CD4-positive, alpha-beta T cell treated with Interleukin-1 beta for 1 hour (primary cell): ENCODE data around the gene TWF1.
"Not testable (repeated sequence)": the region's sequence is repeated elsewhere in the genome, so short reads cannot be mapped to it uniquely, and the experiment has no call there.

Source experiments
- DNase-seq, 2 donors: peaks; one replicate each; pipeline ENCODE4 v3.0.0-alpha.2; 2020 to 2022

The TWF1 gene

GRCh38 chr12:43805149-43805859, 813 bp downstream of the TWF1 start:
- DNase-seq, result peak in 1 of 2 donors; percentile 22

DNA sequence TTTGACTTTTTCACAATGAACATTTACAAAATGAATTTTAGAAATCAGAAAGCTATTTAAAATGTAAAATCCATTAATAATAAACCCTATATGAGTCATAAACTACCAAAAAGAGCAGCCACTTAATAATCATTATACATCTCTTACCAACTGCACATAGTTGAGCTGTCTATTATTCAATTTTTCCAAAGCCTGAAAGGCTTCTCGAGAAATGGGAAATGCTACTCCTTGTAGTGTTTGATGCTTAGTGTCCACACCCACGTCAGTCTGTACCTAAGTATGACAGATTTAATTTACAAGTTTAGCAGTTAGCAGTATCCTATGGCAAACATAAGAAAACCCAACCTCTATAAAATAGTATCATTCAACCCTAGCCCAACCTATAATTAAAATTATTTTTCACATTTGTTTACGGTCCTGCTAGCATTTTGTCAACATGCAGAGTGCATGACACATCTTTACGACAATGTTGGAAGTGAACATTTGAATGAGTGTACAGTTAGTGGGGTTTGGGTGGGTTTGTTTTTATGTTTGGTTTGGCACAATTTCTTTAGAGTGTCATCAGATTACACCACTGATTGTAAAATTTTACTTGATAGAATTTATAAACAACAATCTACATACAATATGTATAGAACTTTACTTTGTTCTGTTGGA, 8.4 kb downstream of the TWF1 start:
- DNase-seq, result no peak

DNA sequence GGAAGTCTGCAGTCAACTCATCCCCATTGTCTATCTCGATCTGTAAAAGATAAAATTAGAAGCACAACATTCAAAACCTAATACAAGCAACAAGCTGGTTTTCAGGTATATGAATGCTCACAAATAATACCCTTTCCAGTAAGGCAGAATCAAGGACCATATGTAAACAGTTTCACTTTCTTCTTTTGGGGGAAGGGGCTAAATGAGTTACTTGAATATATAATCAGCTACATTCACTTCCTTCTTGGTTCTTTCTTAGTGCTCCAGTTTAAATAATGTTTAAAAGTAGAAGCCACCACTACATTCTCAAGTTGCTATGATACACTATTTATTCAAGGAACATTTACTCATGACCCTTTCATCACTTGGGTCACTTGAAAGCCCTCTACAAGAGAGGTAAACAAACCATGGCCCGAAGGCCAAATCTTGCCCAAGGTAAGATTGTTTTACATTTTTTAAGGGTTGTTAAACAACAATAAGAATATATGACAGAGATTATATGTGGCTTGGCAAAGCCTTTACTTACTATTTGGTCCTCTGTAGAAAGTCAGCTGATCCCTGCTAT, 10.3 kb downstream of the TWF1 start:
- no peak for DNase-seq

DNA sequence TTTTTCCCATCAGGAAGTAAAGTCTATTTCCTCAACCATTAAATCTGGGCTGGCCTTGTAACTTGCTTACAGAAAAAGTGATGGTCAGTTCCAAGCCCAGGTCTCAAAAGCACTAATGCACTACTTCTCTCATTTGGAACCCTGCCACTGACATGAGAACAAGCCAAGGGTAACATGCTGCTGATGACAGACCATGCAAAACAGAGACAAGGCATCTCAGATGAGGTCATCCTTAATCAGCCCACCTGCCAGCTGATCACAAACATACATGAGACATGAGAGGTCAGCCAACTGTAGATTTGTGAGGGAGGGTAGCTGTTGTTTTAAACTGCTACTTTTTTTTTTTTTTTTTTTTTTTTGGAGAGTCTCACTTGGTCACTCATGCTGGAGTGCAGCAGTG, 16.2 kb downstream of the TWF1 start:
- DNase-seq, result no peak

DNA sequence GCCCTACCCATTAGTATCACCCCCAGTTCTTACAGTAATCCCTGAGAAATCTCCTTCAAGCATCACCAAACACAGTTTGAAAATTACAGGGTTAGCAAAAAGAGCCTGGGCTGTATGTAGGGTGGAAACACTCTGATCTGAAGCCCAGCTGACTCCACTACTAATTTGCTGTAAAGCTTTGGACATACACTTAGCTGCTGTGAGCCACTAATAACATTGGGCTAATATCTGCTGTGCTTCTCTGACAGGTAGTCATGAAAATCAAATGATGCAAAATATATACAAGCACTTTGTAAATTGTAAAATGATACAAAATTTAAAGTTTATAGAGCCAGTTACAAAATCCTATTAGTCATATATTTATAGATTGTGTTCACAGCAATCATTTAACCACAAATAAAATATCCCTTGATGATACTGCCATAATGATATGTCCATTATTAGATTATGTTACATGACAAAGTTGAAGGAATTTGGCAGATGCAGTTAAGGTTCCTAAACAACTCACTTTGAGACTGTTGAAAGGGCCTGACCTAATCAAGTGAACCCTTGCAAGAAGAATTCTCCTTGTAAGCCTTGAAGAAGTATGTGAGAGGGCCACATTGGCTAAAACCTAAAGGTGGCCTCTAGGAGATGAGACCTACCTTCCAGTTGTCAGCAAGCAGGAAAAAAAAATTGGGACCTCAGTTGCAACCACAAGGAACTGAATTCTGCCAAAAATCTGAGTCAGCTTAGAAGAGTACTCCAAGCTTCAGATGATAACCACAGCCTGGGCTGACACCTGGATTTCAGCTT, 19.0 kb downstream of the TWF1 start:
- DNase-seq, result no peak

DNA sequence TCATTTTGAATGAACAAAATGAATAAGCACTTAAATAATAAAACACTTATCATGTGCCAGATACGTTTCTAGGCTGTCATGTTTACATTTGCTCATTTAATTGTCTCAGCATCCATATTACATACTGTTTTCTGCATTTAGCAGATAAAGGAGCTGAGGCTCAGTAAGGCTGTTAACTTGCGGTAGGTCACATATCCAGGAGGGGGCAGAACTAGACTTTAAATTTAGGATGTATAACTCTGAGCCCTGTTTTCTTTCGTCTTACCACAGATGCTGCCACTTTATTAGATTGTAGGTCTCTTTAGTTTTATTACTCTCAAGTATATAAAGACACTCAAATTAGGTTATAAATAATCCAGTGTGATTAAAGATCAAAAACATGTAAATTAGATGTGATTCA, 29.6 kb downstream of the TWF1 start:
- DNase-seq, result peak; percentile 10 to 43

- no peak for DNase-seq
These were observed 39.8 kb downstream of the TWF1 start for GRCh38 chr12:43766291-43766690.

GRCh38 chr12:43764528-43764927, 41.6 kb downstream of the TWF1 start:
- no peak for DNase-seq

- DNase-seq, result no peak
These were observed 42.3 kb downstream of the TWF1 start for GRCh38 chr12:43763769-43764168.

- DNase-seq, result no peak
These were observed 43.5 kb downstream of the TWF1 start for GRCh38 chr12:43762596-43762995.

GRCh38 chr12:43761500-43761899, 44.6 kb downstream of the TWF1 start:
- DNase-seq, result peak in 1 of 2 donors; percentile 5

DNA sequence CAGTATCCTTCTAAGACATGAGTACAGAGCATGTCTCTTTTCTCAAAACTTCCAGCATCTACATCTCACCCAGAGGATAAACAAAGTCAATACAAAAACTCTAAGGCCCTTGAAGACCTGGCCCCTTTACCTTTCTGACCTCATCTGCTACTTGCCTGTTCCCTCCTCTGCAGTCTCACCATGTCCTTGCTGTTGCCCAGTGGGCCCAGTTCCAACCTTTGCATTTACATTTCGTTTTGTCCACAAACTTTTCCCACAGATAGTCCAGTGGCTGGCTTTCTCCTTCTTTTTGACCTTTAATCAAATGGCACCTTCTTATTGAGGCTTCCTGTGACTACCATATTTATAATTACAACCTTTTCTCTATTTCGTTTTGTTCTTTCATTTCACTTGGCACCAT, 45.7 kb downstream of the TWF1 start:
- DNase-seq, result no peak

DNA sequence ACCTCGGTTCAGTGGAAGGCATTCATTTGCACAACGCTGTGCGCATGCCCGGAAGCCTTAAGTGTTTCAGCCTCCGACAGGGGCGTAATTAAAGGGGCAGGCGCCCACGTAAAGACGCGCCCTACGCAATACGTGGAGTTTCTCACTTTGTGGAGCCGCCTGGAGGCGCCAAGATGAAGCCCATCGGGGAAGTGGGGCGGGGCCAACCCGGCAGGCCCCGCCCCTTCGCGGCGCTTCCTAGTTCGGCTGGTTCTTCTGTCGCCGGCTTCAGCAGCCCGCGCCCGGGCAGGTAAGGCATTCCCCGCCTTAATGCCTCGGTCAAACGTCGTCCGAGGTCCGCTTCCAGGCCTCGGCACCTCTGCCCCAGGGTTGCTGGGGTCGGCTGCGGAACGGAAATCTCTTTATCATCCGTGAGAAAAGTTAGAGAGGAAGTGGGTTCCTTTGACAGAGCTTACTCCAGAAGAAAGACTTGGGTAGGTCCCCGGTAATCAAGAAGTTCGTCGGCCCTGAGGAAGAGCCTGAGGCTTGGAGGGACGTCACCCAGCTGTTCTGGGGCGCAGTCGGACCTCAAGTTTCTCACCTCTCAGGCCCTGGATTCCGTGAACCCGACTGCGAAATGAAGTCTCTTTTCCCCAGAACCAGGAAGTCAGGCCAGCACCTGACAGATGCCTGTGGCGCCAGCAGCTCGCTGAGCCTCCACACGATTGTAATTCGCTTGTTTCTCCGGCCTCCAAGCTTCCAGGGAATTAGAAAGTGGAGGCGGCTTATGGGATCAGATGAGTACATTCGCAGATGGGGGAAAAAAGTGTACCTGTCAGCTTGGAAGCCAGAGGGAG, 47.2 kb downstream of the TWF1 start, which contains the start of the genes IRAK4 and PUS7L:
Gene IRAK4 (plus strand): TSS at position 224 of the 836 bp plus-strand sequence. CDS start 9,161 bp downstream, outside the sequence.
Gene PUS7L (minus strand): TSS at position 63 of the 836 bp plus-strand sequence. CDS start 3,545 bp downstream, outside the sequence.
- DNase-seq, result peak; percentile 96 to 97

GRCh38 chr12:43758247-43758727, 47.8 kb downstream of the TWF1 start:
- DNase-seq, result no peak

- DNase-seq, result no peak
These were observed 52.1 kb downstream of the TWF1 start for GRCh38 chr12:43754015-43754414.

- not testable (repeated sequence) for DNase-seq
These were observed 54.8 kb downstream of the TWF1 start for GRCh38 chr12:43751360-43751759.

- no peak for DNase-seq
These were observed 55.3 kb downstream of the TWF1 start for GRCh38 chr12:43750814-43751213.

GRCh38 chr12:43749016-43749415, 57.1 kb downstream of the TWF1 start:
- no peak for DNase-seq

GRCh38 chr12:43744826-43745225, 61.3 kb downstream of the TWF1 start:
- no peak for DNase-seq
